GM12878 (cell line): ENCODE results near the gene GADL1. TPM values are rescaled to one million over a fixed set of nuclear protein-coding genes. Genes with fewer than 3 reads are reported as not detected.

Experiments used
- ATAC-seq: fragments of 200-7000 bp; cut with Tn5 transposase; 3 replicates; pipeline ENCODE4 v1.9.1; 2020; ENCODE audit warnings: mild to moderate bottlenecking, moderate library complexity
- BruUV-seq: library from RNA; stranded (reverse); fragments of 400-500 nt; replicated peaks from 2 replicates; lab custom pipeline; 2021; lab: Mats Ljungman, UMichigan
- CTCF ChIA-PET: fragments of 300-600 bp; sonication (Branson Sonifier 250); formaldehyde crosslinking; extraction: SDS; loops from one replicate; lab custom pipeline; 2021; ENCODE audit warnings: inconsistent platforms; lab: Yijun Ruan, JAX
- POLR2A ChIA-PET: fragments of 350-600 bp; formaldehyde crosslinking; extraction: SDS; loops from one replicate; lab custom pipeline; 2021; ENCODE audit warnings: inconsistent platforms; lab: Charles Lee
- RAD21 ChIA-PET: fragments of 300-600 bp; sonication (Branson Sonifier 250); formaldehyde crosslinking; loops from one replicate; lab custom pipeline; 2023; ENCODE audit warnings: antibody characterized with exemption; ENCODE audit not compliant: unreplicated experiment; lab: Charles Lee
- SMC1A ChIA-PET: fragments of 300-600 bp; sonication (Branson Sonifier 250); formaldehyde crosslinking; loops from one replicate; lab custom pipeline; 2023; ENCODE audit not compliant: unreplicated experiment, uncharacterized antibody; lab: Charles Lee
- DNase-seq: peaks from one replicate; pipeline ENCODE4 v3.0.0-alpha.2; 2011; ENCODE audit warnings: low read depth, low spot score
- FAIRE-seq: peaks from 3 replicates; lab custom pipeline; 2011; peaks lifted over from hg19 to GRCh38; lab: Jason Lieb, UNC
- H2AFZ ChIP-seq: 2 replicates; pipeline ENCODE4 v1.6.0; 2011; ENCODE audit warnings: low read depth, low read length, control low read depth; ENCODE audit not compliant: control insufficient read depth
- H3K27ac ChIP-seq: 2 replicates; pipeline ENCODE4 v1.5.1; 2011; ENCODE audit warnings: control low read depth; ENCODE audit not compliant: control insufficient read depth, insufficient read depth
- H3K27me3 ChIP-seq, 2 experiments: replicated peaks in 1 of 2; 2 replicates each; pipeline versions ENCODE4 v1.6.0 to v1.6.1; 2011; ENCODE audit warnings: low read length in 1 of 2; ENCODE audit not compliant: control insufficient read depth in 2 of 2, insufficient read depth in 2 of 2
- H3K36me3 ChIP-seq, 2 experiments: 2 replicates each; pipeline ENCODE4 v1.5.1; 2011; ENCODE audit warnings: low read length in 1 of 2; ENCODE audit not compliant: control insufficient read depth in 2 of 2, insufficient read depth in 2 of 2
- H3K4me1 ChIP-seq: 2 replicates; pipeline ENCODE4 v1.6.1; 2011; ENCODE audit warnings: mild to moderate bottlenecking, low read length, moderate library complexity, mixed read lengths; ENCODE audit not compliant: control insufficient read depth, insufficient read depth
- H3K4me2 ChIP-seq: 2 replicates; pipeline ENCODE4 v1.6.0; 2011; ENCODE audit warnings: control low read depth; ENCODE audit not compliant: control insufficient read depth, insufficient read depth
- H3K4me3 ChIP-seq: fragments of 200-600 bp; sonication (generic); 2 replicates; pipeline ENCODE4 v1.5.1; 2016
- H3K79me2 ChIP-seq: 2 replicates; pipeline ENCODE4 v1.6.0; 2011; ENCODE audit warnings: low read length; ENCODE audit not compliant: control insufficient read depth, insufficient read depth
- H3K9ac ChIP-seq: 2 replicates; pipeline ENCODE4 v1.8.0; 2011; ENCODE audit warnings: low read length, control low read depth, mixed read lengths; ENCODE audit not compliant: control insufficient read depth, insufficient read depth
- H3K9me3 ChIP-seq: replicated peaks from 3 replicates; pipeline ENCODE4 v1.5.1; 2011; ENCODE audit warnings: mild to moderate bottlenecking, low read length; ENCODE audit not compliant: control insufficient read depth, insufficient read depth
- H4K20me1 ChIP-seq: 2 replicates; pipeline ENCODE4 v1.6.0; 2011; ENCODE audit not compliant: control insufficient read depth, insufficient read depth
- ASH2L ChIP-seq: fragments of 300-600, 200-600 bp; sonication (generic); IDR thresholded peaks from 2 replicates; pipeline ENCODE4 v1.6.1; 2017; ENCODE audit warnings: low read depth, mild to moderate bottlenecking, borderline replicate concordance
- IRF3 ChIP-seq: fragments of 450-650 bp; IDR thresholded peaks from 2 replicates; pipeline ENCODE4 v1.6.1; 2014; ENCODE audit warnings: mild to moderate bottlenecking
- IRF4 ChIP-seq: IDR thresholded peaks from 2 replicates; pipeline ENCODE4 v1.6.1; 2011; ENCODE audit warnings: low read depth, low read length
- MYB ChIP-seq: fragments of 150-350 bp; IDR thresholded peaks from 2 replicates; pipeline ENCODE4 v1.6.1; 2014; ENCODE audit warnings: mild to moderate bottlenecking, low read depth, low read length, borderline replicate concordance
- NBN ChIP-seq: fragments of 450-650 bp; IDR thresholded peaks from 2 replicates; pipeline ENCODE4 v1.6.1; 2016
- NKRF ChIP-seq: fragments of 450-650 bp; conservative IDR thresholded peaks from 2 replicates; pipeline ENCODE4 v1.6.1; 2017; ENCODE audit warnings: mild to moderate bottlenecking, moderate library complexity
- NR2C1 ChIP-seq: fragments of 450-650 bp; IDR thresholded peaks from 2 replicates; pipeline ENCODE4 v1.6.1; 2017; ENCODE audit warnings: antibody characterized with exemption, mild to moderate bottlenecking, moderate library complexity
- NRF1 ChIP-seq: conservative IDR thresholded peaks from 2 replicates; pipeline ENCODE4 v1.6.1; 2011; ENCODE audit warnings: mild to moderate bottlenecking, low read depth, low read length, improper control_type of control experiment
- PAX8 ChIP-seq: fragments of 450-650 bp; IDR thresholded peaks from 2 replicates; pipeline ENCODE4 v1.6.1; 2017; ENCODE audit warnings: mild to moderate bottlenecking, moderate library complexity
- REST ChIP-seq: IDR thresholded peaks from 2 replicates; pipeline ENCODE4 v1.6.1; 2012; ENCODE audit warnings: mild to moderate bottlenecking, low read depth, low read length
- STAT1 ChIP-seq: fragments of 450-650 bp; conservative IDR thresholded peaks from 2 replicates; pipeline ENCODE4 v1.6.1; 2014; ENCODE audit warnings: antibody characterized with exemption, mild to moderate bottlenecking
- TARDBP ChIP-seq: IDR thresholded peaks from 2 replicates; pipeline ENCODE4 v1.6.1; 2016; ENCODE audit warnings: borderline replicate concordance
- USF1 ChIP-seq: IDR thresholded peaks from 2 replicates; pipeline ENCODE4 v1.6.1; 2011; ENCODE audit warnings: borderline replicate concordance, low read depth, mild to moderate bottlenecking, moderate library complexity, mixed read lengths, low read length; ENCODE audit not compliant: insufficient read depth; ENCODE audit errors: extremely low read length
- WGBS: methylation state at CpG from one replicate; pipeline ENCODE4 v1.1.6; 2016; ENCODE audit warnings: low lambda C conversion rate; ENCODE audit not compliant: insufficient replicate concordance, insufficient coverage; ENCODE audit errors: missing lambda C conversion rate; 5-methylcytosine and 5-hydroxymethylcytosine counted together
- in situ Hi-C: fragments of 300-500 bp; cut with MboI; formaldehyde crosslinking; loops from 9 replicates; pipeline ENCODE4 v1.14.3; 2018; ENCODE audit warnings: mixed read lengths
- intact Hi-C: fragments of 100-400 bp; cut with micrococcal nuclease; formaldehyde crosslinking; loops from one replicate; pipeline ENCODE4 v1.14.2; 2022; ENCODE audit not compliant: unreplicated experiment
- polyA plus RNA-seq, 11 experiments: library from polyadenylated mRNA; depleted of rRNA in 4 of 11; unstranded in 6 of 11; stranded (reverse) in 5 of 11; fragments of >200 nt; fragmentation: Nextera tagmentation in 4 of 11; fragmentation: Illumina TruSeq in 1 of 11; extraction: Ambion mirVana in 4 of 11; extraction: Trizol in 1 of 11; gene quantifications; 1 replicate in 1 of 11; 2 replicates in 10 of 11; pipeline versions ENCODE4 v1.2.1 to v1.2.3, GENCODE V29; 2011 to 2016; ENCODE audit warnings: inconsistent platforms in 2 of 11, missing spikeins in 2 of 11, low read depth in 1 of 11
- total RNA-seq, 4 experiments: library from RNA; depleted of rRNA in 3 of 4; stranded (reverse); fragments of >200 nt in 3 of 4; fragmentation: Illumina TruSeq in 1 of 4; extraction: Trizol in 1 of 4; gene quantifications; 2 replicates each; pipeline versions ENCODE4 v1.2.1 to v1.2.3, GENCODE V29; 2013 to 2021

GADL1 gene
- total and polyA plus RNA-seq, 10 of the 15 experiments (the other 5 are each of a cell fraction or from before 2014, with no cell fraction given): 0.04 TPM; not detected in 9

- no TSS peak for BruUV-seq
- Histone ChIP-seq H3K9me3 (no peaks in the 10 kb centered on the region), H3K27me3 (no peaks in the 10 kb centered on the region; a peak in 1 of 4 replicates), H3K27ac (no peak overlapping the region), H3K4me1 (no peaks in the 10 kb centered on the region), H3K4me2 (no peak overlapping the region), H3K9ac (no peak overlapping the region), H3K79me2 (no peaks in the 10 kb centered on the region), H4K20me1 (no peaks in the 10 kb centered on the region), H2AFZ (no peak overlapping the region), H3K4me3 (no peak overlapping the region), H3K36me3 (no peaks in the 10 kb centered on the region)
- in situ Hi-C loops: no loop called here
- RAD21 ChIA-PET: no interaction called here
- no peak for DNase-seq
- POLR2A ChIA-PET: no interaction called here
- CTCF ChIA-PET: no interaction called here
- no peak for TF ChIP-seq ASH2L
- TF ChIP-seq NBN: no peak
- TF ChIP-seq IRF4: no peak
- TF ChIP-seq USF1: no peak
- TF ChIP-seq NR2C1: no peak
- TF ChIP-seq TARDBP: no peak
- no peak for TF ChIP-seq STAT1
- no peak for TF ChIP-seq NRF1
- no peak for TF ChIP-seq REST
- no peak for TF ChIP-seq MYB
- TF ChIP-seq PAX8: no peak
- no peak for TF ChIP-seq IRF3
- TF ChIP-seq NKRF: no peak
- ATAC-seq: no peak
- intact Hi-C loops: no loop called here
- SMC1A ChIA-PET: interaction anchor here (1.3 to 2.0 kb wide), 3 partner anchors 11 to 25 kb away, joined by 3 to 6 read pairs (median 5); no protein-coding TSS in a partner anchor
- 4% methylated on average over 2 of the region's 2 CpGs for WGBS
- FAIRE-seq: no peak
Measured at GRCh38 chr3:30733696-30734095, 160.8 kb downstream of the GADL1 start.
